PFSK-1 (cell line): ENCODE results near the gene STARD3NL.

Source experiments
- FOXP2 ChIP-seq: optimal IDR thresholded peaks from 2 replicates; pipeline ENCODE3; 2011; ENCODE audit warnings: borderline replicate concordance, control low read depth, inconsistent platforms; ENCODE audit not compliant: insufficient read depth; ENCODE audit errors: extremely low read length, extremely low read depth
- POLR2AphosphoS5 ChIP-seq: IDR thresholded peaks from 2 replicates; pipeline ENCODE4 v1.6.1; 2012; ENCODE audit warnings: low read depth, mild to moderate bottlenecking, control low read depth, low read length, moderate library complexity
- SIN3A ChIP-seq: IDR thresholded peaks from 2 replicates; pipeline ENCODE4 v1.6.1; 2012; ENCODE audit warnings: mild to moderate bottlenecking, low read length, moderate library complexity, borderline replicate concordance; ENCODE audit not compliant: insufficient read depth
- TAF1 ChIP-seq: IDR thresholded peaks from 2 replicates; pipeline ENCODE4 v1.6.1; 2012; ENCODE audit warnings: low read length, control low read depth, borderline replicate concordance; ENCODE audit not compliant: insufficient read depth
- TF ChIP-seq, protein P1 (sequence below), 2 experiments: IDR thresholded peaks; 2 replicates each; pipeline versions ENCODE4 v1.6.1 to v1.8.0; 2011 to 2012; ENCODE audit warnings: low read depth in 2 of 2, low read length in 2 of 2, control low read depth in 1 of 2, inconsistent platforms in 1 of 2, mild to moderate bottlenecking in 1 of 2, moderate library complexity in 1 of 2; ENCODE audit not compliant: insufficient read depth in 1 of 2

STARD3NL gene

DNA sequence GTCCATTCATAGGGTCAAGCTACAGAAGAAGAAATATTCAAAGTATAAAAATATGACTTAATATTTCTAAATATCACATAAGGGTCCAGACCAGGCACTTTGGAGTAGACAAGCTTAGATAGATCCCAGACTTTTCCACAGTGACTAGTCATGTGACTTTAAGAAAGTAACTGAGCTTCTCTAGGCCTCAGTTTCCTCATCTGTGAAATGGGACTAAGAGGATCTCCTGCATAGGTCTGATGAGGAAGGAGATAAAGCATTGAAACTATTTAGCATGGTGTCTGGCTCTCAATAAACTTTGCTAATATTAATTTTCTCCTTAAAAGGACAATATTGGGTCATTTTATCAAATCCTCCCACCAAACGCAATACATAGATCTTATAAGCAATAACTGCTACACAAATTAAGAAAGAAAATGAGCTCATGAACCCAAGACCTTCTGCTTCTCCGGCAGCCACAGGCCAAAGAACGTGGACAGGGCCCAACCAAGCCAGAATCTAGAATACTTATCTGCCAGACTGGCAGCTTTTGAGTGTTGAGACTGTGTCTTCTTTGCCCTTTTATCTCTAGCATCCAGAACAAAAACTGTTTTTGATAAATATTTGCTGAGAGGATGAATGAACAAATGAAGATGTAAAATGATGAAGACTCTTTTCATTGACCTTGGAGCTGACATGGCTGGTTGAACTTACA is 97.0 kb downstream of the STARD3NL start:
- TF ChIP-seq FOXP2 (no peak), SIN3A (no peak), POLR2AphosphoS5 (no peak), TAF1 (no peak)
- TF ChIP-seq, protein P1, sequence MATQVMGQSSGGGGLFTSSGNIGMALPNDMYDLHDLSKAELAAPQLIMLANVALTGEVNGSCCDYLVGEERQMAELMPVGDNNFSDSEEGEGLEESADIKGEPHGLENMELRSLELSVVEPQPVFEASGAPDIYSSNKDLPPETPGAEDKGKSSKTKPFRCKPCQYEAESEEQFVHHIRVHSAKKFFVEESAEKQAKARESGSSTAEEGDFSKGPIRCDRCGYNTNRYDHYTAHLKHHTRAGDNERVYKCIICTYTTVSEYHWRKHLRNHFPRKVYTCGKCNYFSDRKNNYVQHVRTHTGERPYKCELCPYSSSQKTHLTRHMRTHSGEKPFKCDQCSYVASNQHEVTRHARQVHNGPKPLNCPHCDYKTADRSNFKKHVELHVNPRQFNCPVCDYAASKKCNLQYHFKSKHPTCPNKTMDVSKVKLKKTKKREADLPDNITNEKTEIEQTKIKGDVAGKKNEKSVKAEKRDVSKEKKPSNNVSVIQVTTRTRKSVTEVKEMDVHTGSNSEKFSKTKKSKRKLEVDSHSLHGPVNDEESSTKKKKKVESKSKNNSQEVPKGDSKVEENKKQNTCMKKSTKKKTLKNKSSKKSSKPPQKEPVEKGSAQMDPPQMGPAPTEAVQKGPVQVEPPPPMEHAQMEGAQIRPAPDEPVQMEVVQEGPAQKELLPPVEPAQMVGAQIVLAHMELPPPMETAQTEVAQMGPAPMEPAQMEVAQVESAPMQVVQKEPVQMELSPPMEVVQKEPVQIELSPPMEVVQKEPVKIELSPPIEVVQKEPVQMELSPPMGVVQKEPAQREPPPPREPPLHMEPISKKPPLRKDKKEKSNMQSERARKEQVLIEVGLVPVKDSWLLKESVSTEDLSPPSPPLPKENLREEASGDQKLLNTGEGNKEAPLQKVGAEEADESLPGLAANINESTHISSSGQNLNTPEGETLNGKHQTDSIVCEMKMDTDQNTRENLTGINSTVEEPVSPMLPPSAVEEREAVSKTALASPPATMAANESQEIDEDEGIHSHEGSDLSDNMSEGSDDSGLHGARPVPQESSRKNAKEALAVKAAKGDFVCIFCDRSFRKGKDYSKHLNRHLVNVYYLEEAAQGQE (IDR thresholded peaks at IDR 0.05; ENCODE audit: insufficient read depth in 1 of 2, low read depth in 2 of 2, low read length in 2 of 2), result no peak

DNA sequence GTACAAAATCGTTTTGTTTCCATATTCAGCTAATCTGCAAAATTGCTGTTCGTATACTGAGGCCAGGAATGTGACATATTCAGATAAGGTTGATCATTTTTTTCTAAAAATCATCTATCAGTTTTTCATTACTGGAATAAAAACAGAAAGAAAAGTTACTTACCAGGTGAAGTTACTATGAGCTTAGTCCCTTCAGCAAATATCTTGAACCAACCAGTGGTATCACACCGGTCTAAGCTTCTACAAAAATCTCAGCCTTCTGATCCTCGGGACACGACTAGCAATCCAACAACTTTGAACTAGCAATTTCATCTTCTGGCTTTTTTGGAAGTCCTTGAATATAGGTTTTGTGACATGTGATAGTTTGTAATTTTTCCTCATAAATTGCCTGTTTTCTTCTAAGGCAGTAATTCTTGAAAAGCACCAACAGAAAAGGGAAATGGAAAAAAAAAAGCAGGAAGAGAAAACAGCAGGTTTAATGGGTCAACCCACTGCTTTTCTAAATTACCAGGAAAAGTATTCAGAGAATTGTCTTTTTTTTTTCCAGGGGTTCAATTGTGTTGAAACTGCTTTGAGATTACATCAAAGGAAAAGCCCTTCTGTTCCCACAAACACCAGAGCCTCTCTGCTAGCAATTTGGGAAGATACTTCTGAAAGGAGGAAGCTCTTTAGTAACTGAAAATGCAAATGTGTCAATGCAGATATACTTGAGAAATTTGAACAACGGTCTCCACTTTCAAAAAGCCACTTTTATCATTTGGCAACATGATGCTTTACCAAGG is 98.2 kb downstream of the STARD3NL start:
- TF ChIP-seq POLR2AphosphoS5 (no peak), TAF1 (no peak), FOXP2 (no peak), SIN3A (no peak)
- TF ChIP-seq, protein P1 (IDR thresholded peaks at IDR 0.05; ENCODE audit: insufficient read depth in 1 of 2, low read depth in 2 of 2, low read length in 2 of 2), result no peak

DNA sequence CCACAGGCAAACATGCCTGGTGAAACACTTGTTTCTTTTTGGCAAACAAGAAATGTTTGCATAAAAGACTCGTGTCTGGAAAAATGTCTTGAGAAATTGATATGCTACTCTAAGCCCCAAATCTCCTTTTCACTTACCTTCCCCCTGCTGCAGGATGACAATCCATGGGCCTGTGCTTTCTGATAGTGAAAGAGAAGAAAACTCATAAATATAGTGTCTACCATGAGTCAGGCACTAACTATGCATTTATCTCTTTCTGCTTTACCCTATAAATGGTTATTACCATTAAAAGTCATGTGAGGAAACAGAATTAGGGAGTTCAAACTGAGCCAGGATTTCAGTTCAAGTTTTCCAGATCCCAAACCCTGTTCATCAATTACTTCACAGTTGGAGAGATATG is 102.0 kb downstream of the STARD3NL start:
- TF ChIP-seq TAF1, result no peak
- no peak for TF ChIP-seq POLR2AphosphoS5
- TF ChIP-seq SIN3A, result no peak
- TF ChIP-seq, protein P1 (IDR thresholded peaks at IDR 0.05; ENCODE audit: insufficient read depth in 1 of 2, low read depth in 2 of 2, low read length in 2 of 2), result no peak
- TF ChIP-seq FOXP2, result no peak
